Cerebellar cortex (tissue), 1 donor: ENCODE results near the gene UBTF.

Source experiments
- DNase-seq: peaks from one replicate; pipeline ENCODE4 v3.0.0-alpha.2; 2015; ENCODE audit warnings: low spot score

The UBTF gene

GRCh38 chr17:44197980-44198720 lies 21.3 kb downstream of the UBTF start:
- DNase-seq, result peak; percentile 56

- DNase-seq, result no peak
These were observed 22.4 kb downstream of the UBTF start for GRCh38 chr17:44197107-44197506.

DNA sequence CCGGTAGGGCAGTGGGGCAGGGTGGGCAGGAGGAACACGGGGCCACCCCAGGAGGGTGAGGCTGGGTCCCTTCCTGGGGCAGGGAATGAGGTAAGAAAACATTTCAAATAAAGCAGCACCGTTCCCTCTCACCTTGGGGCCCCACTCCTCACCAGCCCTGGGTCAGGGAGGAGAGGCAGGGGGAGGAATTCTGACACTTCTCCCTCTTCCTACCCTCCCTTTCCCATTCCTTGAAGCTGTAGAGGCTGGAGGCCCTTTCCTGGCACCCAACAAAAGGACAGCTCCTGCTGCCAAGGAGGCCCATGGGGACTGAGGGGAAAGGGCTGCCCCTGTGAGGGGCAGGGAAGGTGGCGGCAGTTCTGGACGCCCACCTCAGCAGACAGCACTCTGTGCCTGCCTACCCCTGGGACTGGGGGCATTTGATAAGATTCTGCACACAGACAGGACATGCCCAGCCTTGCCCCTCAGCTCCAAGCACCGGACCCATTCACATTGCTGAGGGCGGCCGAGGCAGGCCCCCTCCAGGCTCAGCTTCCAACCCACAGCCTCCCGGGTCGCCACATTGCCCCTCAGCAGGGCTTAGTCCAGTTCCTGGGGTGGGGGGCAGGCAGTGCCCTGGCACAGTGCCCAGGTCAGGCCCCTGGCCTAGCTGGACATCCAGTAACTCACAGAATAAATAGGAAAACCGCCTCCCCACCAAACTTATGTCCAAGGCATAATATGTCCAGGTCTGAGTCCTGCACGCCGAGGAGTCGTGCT lies 26.0 kb downstream of the UBTF start:
- no peak for DNase-seq

GRCh38 chr17:44192750-44193149 lies 26.7 kb downstream of the UBTF start:
- DNase-seq, result no peak

DNA sequence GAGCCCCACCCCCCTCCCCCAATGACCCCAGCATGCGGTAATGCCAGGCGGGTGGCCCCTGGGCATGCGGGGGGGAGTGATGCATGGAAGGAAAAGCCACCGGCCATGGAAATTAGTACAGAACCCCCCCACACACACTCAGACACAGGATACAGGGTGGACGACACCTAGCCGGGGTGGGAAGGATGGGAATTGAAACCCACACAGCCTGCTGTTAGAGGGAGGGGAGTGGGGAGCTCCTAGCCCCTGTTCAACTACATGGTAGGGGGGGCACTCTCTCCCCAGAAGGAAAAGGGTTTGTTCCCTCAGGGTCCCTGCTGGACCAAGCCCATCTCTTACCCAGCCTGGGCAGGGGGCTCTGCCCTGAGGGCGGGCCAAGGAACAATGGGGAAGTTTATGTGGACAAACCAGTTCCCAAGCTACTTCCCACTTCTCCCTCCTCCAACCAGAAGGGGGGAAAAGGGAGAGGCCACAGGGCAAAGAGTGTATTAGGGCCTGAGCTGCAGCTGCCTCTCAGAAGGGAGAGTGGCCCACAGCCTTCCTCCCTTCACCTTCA lies 27.5 kb downstream of the UBTF start:
- no peak for DNase-seq

DNA sequence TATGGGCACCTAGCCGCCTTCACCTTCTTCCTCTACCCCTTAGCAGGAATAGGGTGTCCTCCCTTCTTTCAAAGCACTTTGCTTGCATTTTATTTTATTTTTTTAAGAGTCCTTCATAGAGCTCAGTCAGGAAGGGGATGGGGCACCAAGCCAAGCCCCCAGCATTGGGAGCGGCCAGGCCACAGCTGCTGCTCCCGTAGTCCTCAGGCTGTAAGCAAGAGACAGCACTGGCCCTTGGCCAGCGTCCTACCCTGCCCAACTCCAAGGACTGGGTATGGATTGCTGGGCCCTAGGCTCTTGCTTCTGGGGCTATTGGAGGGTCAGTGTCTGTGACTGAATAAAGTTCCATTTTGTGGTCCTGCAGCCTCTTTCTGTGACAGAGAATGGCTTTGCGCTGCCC lies 28.1 kb downstream of the UBTF start:
- no peak for DNase-seq

GRCh38 chr17:44190481-44190880 lies 29.0 kb downstream of the UBTF start:
- DNase-seq, result no peak

- DNase-seq, result no peak
These were observed 30.7 kb downstream of the UBTF start for GRCh38 chr17:44188576-44189403.

DNA sequence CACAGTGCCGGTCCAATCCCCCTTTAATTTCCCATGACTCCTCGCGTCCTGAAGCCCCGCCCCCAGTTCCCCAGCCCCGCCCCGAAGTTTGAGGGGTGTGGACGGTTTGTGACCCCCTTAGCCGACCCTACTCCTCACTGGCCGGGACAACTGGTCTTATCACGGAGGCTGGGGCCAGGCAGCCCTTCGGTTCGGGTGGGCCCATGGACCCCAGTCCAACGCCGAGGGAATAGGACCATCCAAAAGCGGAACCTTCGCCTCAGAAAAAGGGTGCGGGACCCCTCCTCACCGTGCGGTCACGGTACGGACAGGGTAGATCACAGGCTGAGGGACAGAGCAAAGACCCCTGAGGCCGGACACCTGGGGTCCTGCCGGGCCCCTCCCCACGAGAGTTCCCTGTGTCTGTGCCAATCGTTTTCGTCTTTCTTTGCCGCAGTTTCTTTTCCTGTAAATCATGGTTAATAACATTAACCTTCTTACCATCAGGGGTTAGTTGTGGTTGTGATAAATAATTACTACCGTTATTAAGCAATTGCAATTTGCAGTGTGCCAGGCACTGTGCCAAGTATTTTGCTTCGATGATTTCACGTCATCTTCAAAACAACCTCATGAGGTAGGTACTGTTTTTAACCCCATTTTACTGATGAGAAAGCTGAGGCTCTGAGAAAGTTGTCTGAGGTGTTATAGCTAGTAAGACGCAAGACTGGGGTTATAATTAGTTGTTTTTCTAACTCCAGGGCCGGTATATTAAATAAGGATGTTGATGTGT lies 32.2 kb downstream of the UBTF start:
- no peak for DNase-seq

- DNase-seq, result peak; percentile 100
These were observed 33.0 kb downstream of the UBTF start, which contains the start of gene TMUB2 for GRCh38 chr17:44186307-44187130. Gene TMUB2 (plus strand): TSS chr17:44186972. CDS start chr17:44187709, 737 bp downstream.

- no peak for DNase-seq
These were observed 35.2 kb downstream of the UBTF start for GRCh38 chr17:44184212-44184810.

- DNase-seq, result no peak
These were observed 36.5 kb downstream of the UBTF start for GRCh38 chr17:44183024-44183423.

GRCh38 chr17:44178133-44178532 lies 41.3 kb downstream of the UBTF start:
- no peak for DNase-seq

GRCh38 chr17:44177640-44178039 lies 41.8 kb downstream of the UBTF start:
- no peak for DNase-seq

DNA sequence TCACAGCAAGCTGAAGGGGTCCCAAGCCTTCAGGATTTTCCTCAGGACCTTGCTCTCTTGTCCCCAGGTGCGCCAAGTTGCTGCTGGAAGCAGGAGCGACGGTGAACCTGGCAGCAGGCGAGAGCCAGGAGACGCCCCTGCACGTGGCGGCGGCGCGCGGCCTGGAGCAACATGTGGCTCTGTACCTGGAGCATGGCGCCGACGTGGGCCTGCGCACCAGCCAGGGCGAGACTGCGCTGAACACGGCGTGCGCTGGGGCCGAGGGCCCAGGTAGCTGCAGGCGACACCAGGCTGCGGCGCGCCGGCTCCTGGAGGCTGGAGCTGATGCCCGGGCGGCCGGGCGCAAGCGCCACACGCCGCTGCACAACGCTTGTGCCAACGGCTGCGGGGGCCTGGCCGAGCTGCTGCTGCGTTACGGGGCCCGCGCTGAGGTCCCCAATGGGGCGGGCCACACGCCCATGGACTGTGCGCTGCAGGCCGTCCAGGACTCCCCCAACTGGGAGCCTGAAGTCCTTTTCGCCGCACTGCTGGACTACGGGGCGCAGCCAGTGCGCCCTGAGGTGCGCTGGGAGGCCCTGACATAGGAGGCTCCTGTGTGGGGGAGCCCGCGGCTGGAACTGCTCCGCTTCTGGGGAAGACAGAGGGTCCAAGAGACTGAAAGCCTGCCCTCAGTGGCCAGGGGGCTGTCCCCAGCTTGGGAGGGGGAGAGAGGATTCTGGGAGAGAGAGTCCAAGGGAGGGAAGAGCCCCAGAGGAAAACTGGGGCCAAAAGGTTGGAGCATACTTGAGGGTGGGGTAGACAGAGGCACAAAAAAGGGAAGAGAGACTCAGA lies 42.6 kb downstream of the UBTF start:
- no peak for DNase-seq

DNA sequence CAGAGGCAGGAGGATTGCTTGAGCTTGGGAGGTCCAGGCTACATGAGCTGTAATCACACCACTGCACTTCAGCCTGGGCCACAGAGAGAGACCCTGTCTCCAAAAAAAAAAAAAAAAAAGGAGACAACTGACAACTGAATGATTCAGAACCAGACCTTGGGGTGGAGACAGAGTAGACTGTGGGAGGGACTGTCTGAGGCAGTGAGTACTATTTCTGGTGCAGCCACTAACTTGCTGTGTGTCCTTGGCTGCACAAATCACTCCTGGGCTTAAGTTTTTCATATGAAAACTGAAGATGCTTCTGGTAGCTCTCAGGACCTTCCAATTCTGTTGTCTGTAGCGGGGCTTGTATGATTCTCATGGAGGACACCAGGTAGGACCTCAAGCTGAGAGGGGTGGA lies 43.2 kb downstream of the UBTF start:
- DNase-seq, result no peak

- DNase-seq, result no peak
These were observed 45.0 kb downstream of the UBTF start for GRCh38 chr17:44174427-44174826.

DNA sequence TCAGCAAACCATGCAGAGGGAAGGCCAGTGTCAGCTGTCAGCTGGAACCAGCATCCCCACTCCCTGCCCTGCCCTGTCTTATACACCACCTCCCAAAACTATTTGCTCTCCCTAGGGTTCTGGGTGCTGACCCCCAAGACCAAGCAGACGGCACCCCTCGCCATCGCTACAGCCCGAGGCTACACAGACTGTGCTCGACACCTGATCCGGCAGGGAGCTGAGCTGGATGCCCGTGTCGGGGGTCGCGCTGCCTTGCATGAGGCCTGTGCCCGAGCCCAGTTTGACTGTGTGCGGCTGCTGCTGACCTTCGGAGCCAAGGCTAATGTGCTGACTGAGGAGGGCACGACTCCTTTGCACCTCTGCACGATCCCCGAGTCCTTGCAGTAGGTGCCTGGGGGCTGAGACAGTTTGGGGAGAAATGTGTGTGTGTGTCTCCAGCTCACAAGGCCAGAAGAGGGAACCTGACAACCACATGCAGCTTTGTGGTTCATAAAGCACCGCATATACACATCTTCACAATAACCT lies 47.5 kb downstream of the UBTF start:
- no peak for DNase-seq
